Stimulated activated CD8-positive, alpha-beta memory T cell treated with anti-CD3 and anti-CD28 coated beads, Interleukin-12 subunit alpha, Interleukin-12 subunit beta, amount 100 ng/mL, for 24 hours (primary cell): ENCODE results near the gene ABCA1.
"Not testable (repeated sequence)": the region's sequence is repeated elsewhere in the genome, so short reads cannot be mapped to it uniquely, and the experiment has no call there.

Experiments used
- DNase-seq: peaks from one replicate; pipeline ENCODE4 v3.0.0-alpha.2; 2020; ENCODE audit errors: extremely low read depth

ABCA1 gene

GRCh38 chr9:104927912-104928740 lies at the start of gene ABCA1:
Gene ABCA1 (minus strand): TSS chr9:104928155. CDS start chr9:104903679, 24,476 bp downstream.
- peak; percentile 57 for DNase-seq

GRCh38 chr9:104977580-104977979 lies 49.6 kb upstream of the ABCA1 start:
- no peak for DNase-seq

- no peak for DNase-seq
Observed at GRCh38 chr9:104977168-104977567, 49.2 kb upstream of the ABCA1 start.

GRCh38 chr9:104975966-104976595 lies 48.1 kb upstream of the ABCA1 start:
- DNase-seq, result not testable (repeated sequence)

- no peak for DNase-seq
Observed at GRCh38 chr9:104974053-104974962, 46.4 kb upstream of the ABCA1 start.

- DNase-seq, result no peak
Observed at GRCh38 chr9:104972242-104972866, 44.4 kb upstream of the ABCA1 start.

GRCh38 chr9:104971511-104971910 lies 43.6 kb upstream of the ABCA1 start:
- DNase-seq, result no peak

- no peak for DNase-seq
Observed at GRCh38 chr9:104970271-104970987, 42.5 kb upstream of the ABCA1 start.

- no peak for DNase-seq
Observed at GRCh38 chr9:104969116-104969515, 41.2 kb upstream of the ABCA1 start.

GRCh38 chr9:104968025-104968982 lies 40.3 kb upstream of the ABCA1 start:
- DNase-seq, result peak; percentile 69

- no peak for DNase-seq
Observed at GRCh38 chr9:104963076-104963475, 35.1 kb upstream of the ABCA1 start.

GRCh38 chr9:104961701-104962359 lies 33.9 kb upstream of the ABCA1 start:
- no peak for DNase-seq

- DNase-seq, result peak; percentile 22
Observed at GRCh38 chr9:104961238-104961637, 33.3 kb upstream of the ABCA1 start.

GRCh38 chr9:104960662-104961061 lies 32.7 kb upstream of the ABCA1 start:
- no peak for DNase-seq

- DNase-seq, result no peak
Observed at GRCh38 chr9:104958751-104959150, 30.8 kb upstream of the ABCA1 start.

GRCh38 chr9:104958006-104958405 lies 30.1 kb upstream of the ABCA1 start:
- not testable (repeated sequence) for DNase-seq

- no peak for DNase-seq
Observed at GRCh38 chr9:104951487-104951886, 23.5 kb upstream of the ABCA1 start.

GRCh38 chr9:104950838-104951237 lies 22.9 kb upstream of the ABCA1 start:
- no peak for DNase-seq

- DNase-seq, result no peak
Observed at GRCh38 chr9:104948277-104948676, 20.3 kb upstream of the ABCA1 start.
